HTR-8/SVneo (cell line): ENCODE data around the gene GM2A.

Experiments
- DNase-seq: peaks from one replicate; pipeline ENCODE4 v3.0.0; 2011; ENCODE audit warnings: low spot score, mixed read lengths; ENCODE audit not compliant: insufficient read length
- FAIRE-seq: peaks from 2 replicates; lab custom pipeline; 2011; peaks lifted over from hg19 to GRCh38; lab: Jason Lieb, UNC

The GM2A gene

GRCh38 chr5:151317871-151318270, 64.9 kb downstream of the GM2A start:
- FAIRE-seq (no peak), DNase-seq (no peak)

- FAIRE-seq (no peak), DNase-seq (peak; percentile 12)
These were observed 66.1 kb downstream of the GM2A start for GRCh38 chr5:151318850-151319732.
